ENCODE measurements around the gene CEP95.

CEP95 gene

DNA sequence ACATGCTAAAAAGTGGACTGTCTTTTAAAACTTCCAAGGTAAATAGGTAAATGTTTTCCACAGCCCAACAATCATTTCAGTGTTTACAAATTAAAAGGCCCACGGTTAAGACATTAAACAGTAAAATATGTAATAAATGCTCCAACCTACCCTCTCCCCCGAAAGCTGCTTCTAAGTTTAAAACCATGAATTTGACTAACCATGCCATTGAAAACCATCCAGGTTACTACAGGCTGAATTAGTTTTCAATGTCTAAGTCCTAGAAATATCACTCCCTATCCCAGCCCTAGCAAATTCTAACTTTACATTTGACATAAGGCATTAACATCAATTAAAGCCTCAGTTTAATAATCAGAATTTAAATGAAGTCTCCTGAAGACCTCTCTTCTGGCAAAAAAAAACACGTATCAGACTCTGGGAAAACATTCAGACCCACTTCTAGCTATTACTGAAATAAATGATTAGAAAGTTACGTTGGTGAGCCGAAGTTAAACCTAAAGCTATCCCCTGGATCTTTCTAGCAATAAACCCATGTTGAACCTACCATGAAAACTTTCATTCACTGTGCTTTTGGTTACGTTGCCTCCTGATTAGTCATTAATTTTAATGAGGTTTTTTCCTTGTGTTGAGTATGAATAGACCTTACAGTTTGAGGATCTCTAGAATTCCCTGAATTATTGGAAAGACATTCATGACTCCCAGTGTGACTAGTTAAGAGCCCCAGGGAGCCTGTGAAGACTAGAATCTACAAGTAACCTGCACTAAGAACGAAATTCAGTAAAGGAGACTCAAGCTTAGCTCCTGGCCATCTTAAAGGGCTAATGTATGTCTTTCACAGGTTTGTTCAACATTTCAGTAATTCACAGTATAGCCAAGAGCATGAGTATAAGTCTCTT lies 8.2 kb upstream of the CEP95 start:
- no peak for TF ChIP-seq EZH2phosphoT487 (IDR thresholded peaks at IDR 0.05; ENCODE audit: borderline replicate concordance)
- TF ChIP-seq, protein P1, sequence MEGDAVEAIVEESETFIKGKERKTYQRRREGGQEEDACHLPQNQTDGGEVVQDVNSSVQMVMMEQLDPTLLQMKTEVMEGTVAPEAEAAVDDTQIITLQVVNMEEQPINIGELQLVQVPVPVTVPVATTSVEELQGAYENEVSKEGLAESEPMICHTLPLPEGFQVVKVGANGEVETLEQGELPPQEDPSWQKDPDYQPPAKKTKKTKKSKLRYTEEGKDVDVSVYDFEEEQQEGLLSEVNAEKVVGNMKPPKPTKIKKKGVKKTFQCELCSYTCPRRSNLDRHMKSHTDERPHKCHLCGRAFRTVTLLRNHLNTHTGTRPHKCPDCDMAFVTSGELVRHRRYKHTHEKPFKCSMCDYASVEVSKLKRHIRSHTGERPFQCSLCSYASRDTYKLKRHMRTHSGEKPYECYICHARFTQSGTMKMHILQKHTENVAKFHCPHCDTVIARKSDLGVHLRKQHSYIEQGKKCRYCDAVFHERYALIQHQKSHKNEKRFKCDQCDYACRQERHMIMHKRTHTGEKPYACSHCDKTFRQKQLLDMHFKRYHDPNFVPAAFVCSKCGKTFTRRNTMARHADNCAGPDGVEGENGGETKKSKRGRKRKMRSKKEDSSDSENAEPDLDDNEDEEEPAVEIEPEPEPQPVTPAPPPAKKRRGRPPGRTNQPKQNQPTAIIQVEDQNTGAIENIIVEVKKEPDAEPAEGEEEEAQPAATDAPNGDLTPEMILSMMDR (conservative IDR thresholded peaks at IDR 0.05; ENCODE audit: low read length) = no peak
- H3K9me3 ChIP-seq (ENCODE audit: insufficient read depth, low read depth, low read length) = no peaks in the 10 kb centered on the region
- H4K20me1 ChIP-seq (ENCODE audit: insufficient read depth, low read length, poor library complexity, severe bottlenecking) = peaks cover 74% of the 10 kb centered on the region
- H3K9me2 ChIP-seq (replicated peaks; ENCODE audit: low read depth, low read length) = no peaks in the 10 kb centered on the region
- no peak overlapping the region for H2AFZ ChIP-seq (ENCODE audit: low read length)
- peaks cover 85% of the 10 kb centered on the region for H3K79me2 ChIP-seq (ENCODE audit: insufficient read depth, low read length)
- H3K9ac ChIP-seq (ENCODE audit: low read depth, low read length, poor library complexity, severe bottlenecking) = no peak overlapping the region
- H3K4me1 ChIP-seq (ENCODE audit: insufficient read depth, low read length, poor library complexity, severe bottlenecking) = peaks cover 40% of the 10 kb centered on the region
- peaks cover 57% of the 10 kb centered on the region for H3K36me3 ChIP-seq (ENCODE audit: insufficient read depth, low read length)
- peaks cover 42% of the 10 kb centered on the region for H3F3A ChIP-seq (ENCODE audit: low read depth)
- no peaks in the 10 kb centered on the region for H3K27me3 ChIP-seq (ENCODE audit: insufficient read depth, low read length, poor library complexity, severe bottlenecking)
- peak overlapping the region; percentile 85 for H3K4me2 ChIP-seq (ENCODE audit: low read depth, low read length, poor library complexity, severe bottlenecking)
- H3K4me3 ChIP-seq (ENCODE audit: low read length, poor library complexity, severe bottlenecking) = peak overlapping the region; percentile 93

DNA sequence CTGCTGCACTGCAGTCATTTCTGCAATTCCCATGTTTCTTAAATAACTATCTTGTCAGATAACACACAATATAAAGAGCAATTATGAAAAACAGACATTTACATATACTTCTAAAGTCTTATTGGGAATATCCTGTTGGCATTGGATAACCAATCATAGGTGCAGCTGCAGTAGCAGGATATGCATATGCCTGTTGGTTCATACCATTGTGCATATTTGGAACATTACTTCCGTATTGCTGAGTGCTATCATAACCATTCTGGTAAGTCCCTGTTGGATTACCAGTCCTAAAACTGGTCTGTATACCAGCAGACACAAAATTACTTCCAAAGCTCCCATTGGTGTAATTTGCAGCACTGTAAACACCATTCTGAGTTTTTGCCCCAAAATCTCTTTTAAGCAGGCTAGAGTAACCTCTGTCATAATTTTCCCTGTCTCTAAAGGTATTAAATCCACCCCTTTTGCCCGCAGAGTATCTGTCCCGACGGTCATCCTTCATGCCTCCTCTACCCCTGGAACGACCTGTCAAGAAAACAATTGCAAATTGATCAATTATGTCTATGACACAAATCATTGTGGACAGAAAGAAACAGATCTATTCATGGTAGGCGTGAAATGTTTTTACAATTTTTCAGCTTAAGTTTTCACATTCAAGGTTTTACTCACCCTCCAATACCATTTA lies 6.8 kb upstream of the CEP95 start:
- Histone ChIP-seq H3K4me3 (ENCODE audit: low read length, poor library complexity, severe bottlenecking) (no peak overlapping the region), H2AFZ (ENCODE audit: low read length) (no peak overlapping the region), H3K9me3 (ENCODE audit: insufficient read depth, low read depth, low read length) (no peaks in the 10 kb centered on the region), H4K20me1 (ENCODE audit: insufficient read depth, low read length, poor library complexity, severe bottlenecking) (peaks cover 82% of the 10 kb centered on the region), H3K36me3 (ENCODE audit: insufficient read depth, low read length) (peaks cover 71% of the 10 kb centered on the region), H3K79me2 (ENCODE audit: insufficient read depth, low read length) (peaks cover 88% of the 10 kb centered on the region), H3F3A (ENCODE audit: low read depth) (peaks cover 42% of the 10 kb centered on the region), H3K27me3 (ENCODE audit: insufficient read depth, low read length, poor library complexity, severe bottlenecking) (no peaks in the 10 kb centered on the region), H3K4me1 (ENCODE audit: insufficient read depth, low read length, poor library complexity, severe bottlenecking) (peaks cover 48% of the 10 kb centered on the region), H3K9ac (ENCODE audit: low read depth, low read length, poor library complexity, severe bottlenecking) (no peak overlapping the region), H3K9me2 (replicated peaks; ENCODE audit: low read depth, low read length) (no peaks in the 10 kb centered on the region), H3K4me2 (ENCODE audit: low read depth, low read length, poor library complexity, severe bottlenecking) (peak overlapping the region; percentile 85)
- TF ChIP-seq, protein P1 (conservative IDR thresholded peaks at IDR 0.05; ENCODE audit: low read length) = no peak
- no peak for TF ChIP-seq EZH2phosphoT487 (IDR thresholded peaks at IDR 0.05; ENCODE audit: borderline replicate concordance)

DNA sequence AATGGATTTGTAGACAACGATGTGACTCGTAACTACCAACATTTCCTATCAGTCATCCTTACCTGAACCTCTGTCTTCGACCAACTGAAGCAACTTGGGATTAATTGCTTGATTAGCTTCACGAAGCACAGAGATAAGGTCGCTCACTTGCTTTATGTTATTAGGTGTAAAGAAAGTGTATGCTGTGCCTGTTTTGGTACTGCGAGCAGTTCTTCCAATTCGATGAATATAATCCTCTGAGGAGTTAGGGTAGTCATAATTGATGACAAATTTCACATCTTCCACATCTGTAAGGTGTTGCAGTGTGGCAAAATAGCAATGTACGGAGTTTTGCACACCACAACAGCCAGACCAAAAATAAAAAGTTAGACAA lies 6.3 kb upstream of the CEP95 start:
- H3F3A ChIP-seq (ENCODE audit: low read depth) = peaks cover 42% of the 10 kb centered on the region
- peaks cover 73% of the 10 kb centered on the region for H3K36me3 ChIP-seq (ENCODE audit: insufficient read depth, low read length)
- TF ChIP-seq, protein P1 (conservative IDR thresholded peaks at IDR 0.05; ENCODE audit: low read length) = no peak
- no peak for TF ChIP-seq EZH2phosphoT487 (IDR thresholded peaks at IDR 0.05; ENCODE audit: borderline replicate concordance)
- peaks cover 45% of the 10 kb centered on the region for H3K4me1 ChIP-seq (ENCODE audit: insufficient read depth, low read length, poor library complexity, severe bottlenecking)
- peak overlapping the region; percentile 85 for H3K4me2 ChIP-seq (ENCODE audit: low read depth, low read length, poor library complexity, severe bottlenecking)
- no peaks in the 10 kb centered on the region for H3K9me2 ChIP-seq (replicated peaks; ENCODE audit: low read depth, low read length)
- no peak overlapping the region for H3K4me3 ChIP-seq (ENCODE audit: low read length, poor library complexity, severe bottlenecking)
- H3K27me3 ChIP-seq (ENCODE audit: insufficient read depth, low read length, poor library complexity, severe bottlenecking) = peaks cover under 1% of the 10 kb centered on the region
- H4K20me1 ChIP-seq (ENCODE audit: insufficient read depth, low read length, poor library complexity, severe bottlenecking) = peaks cover 85% of the 10 kb centered on the region
- no peak overlapping the region for H2AFZ ChIP-seq (ENCODE audit: low read length)
- no peaks in the 10 kb centered on the region for H3K9me3 ChIP-seq (ENCODE audit: insufficient read depth, low read depth, low read length)
- peaks cover 88% of the 10 kb centered on the region for H3K79me2 ChIP-seq (ENCODE audit: insufficient read depth, low read length)
- H3K9ac ChIP-seq (ENCODE audit: low read depth, low read length, poor library complexity, severe bottlenecking) = no peak overlapping the region

Measured in Loucy (cell line).